Measurements from ENCODE around the gene FANCB. TPM values are rescaled to one million over a fixed set of nuclear protein-coding genes. Genes with fewer than 3 reads are reported as not detected.

Gene FANCB
- 7.8 TPM for total RNA-seq

GRCh38 chrX:14872851-14873675, at the start of gene FANCB, which contains the start of gene MOSPD2:
TSS of gene FANCB (minus strand) at chrX:14873069. CDS start at chrX:14865510, 7,559 bp downstream.
TSS of gene MOSPD2 (plus strand) at chrX:14873421. CDS start at chrX:14873529, 108 bp downstream.
- Histone ChIP-seq H3K4me3 (ENCODE audit: low read length in 3 of 3) (peak within 1 kb of the TSS; percentile 83 to 87 (median 87)), H3K4me1 (ENCODE audit: control insufficient read depth in 3 of 3, insufficient read depth in 3 of 3, low read length in 3 of 3) (peaks cover 0 to 8% (median 5%) of the 10 kb centered on the region in 3 donors), H3K27ac (ENCODE audit: low read depth, low read length) (peak within 1 kb of the TSS; percentile 74), H3K36me3 (ENCODE audit: control insufficient read depth in 3 of 3, insufficient read depth in 3 of 3, low read length in 3 of 3) (no peaks in the 10 kb centered on the region), H3K9ac (ENCODE audit: low read depth in 1 of 3, low read length in 3 of 3) (peak within 1 kb of the TSS; percentile 74 to 85 (median 82)), H3K9me3 (ENCODE audit: control insufficient read depth in 3 of 3, low read length in 3 of 3) (peaks cover 0 to 2% (median 0%) of the 10 kb centered on the region in 3 donors), H3K27me3 (ENCODE audit: control insufficient read depth in 3 of 3, insufficient read depth in 3 of 3, low read length in 3 of 3) (no peaks in the 10 kb centered on the region)

GRCh38 chrX:14922437-14922836, 49.6 kb upstream of the FANCB start:
- no peaks in the 10 kb centered on the region for H3K9me3 ChIP-seq (ENCODE audit: control insufficient read depth in 3 of 3, low read length in 3 of 3)
- no peak overlapping the region for H3K9ac ChIP-seq (ENCODE audit: low read depth in 1 of 3, low read length in 3 of 3)
- no peak overlapping the region for H3K27ac ChIP-seq (ENCODE audit: low read depth, low read length)
- no peak overlapping the region for H3K4me3 ChIP-seq (ENCODE audit: low read length in 3 of 3)
- H3K4me1 ChIP-seq (ENCODE audit: control insufficient read depth in 3 of 3, insufficient read depth in 3 of 3, low read length in 3 of 3) = no peaks in the 10 kb centered on the region
- H3K27me3 ChIP-seq (ENCODE audit: control insufficient read depth in 3 of 3, insufficient read depth in 3 of 3, low read length in 3 of 3) = no peaks in the 10 kb centered on the region
- H3K36me3 ChIP-seq (ENCODE audit: control insufficient read depth in 3 of 3, insufficient read depth in 3 of 3, low read length in 3 of 3) = no peaks in the 10 kb centered on the region

GRCh38 chrX:14920196-14920595, 47.3 kb upstream of the FANCB start:
- Histone ChIP-seq H3K4me1 (ENCODE audit: control insufficient read depth in 3 of 3, insufficient read depth in 3 of 3, low read length in 3 of 3) (no peaks in the 10 kb centered on the region), H3K4me3 (ENCODE audit: low read length in 3 of 3) (no peak overlapping the region), H3K9ac (ENCODE audit: low read depth in 1 of 3, low read length in 3 of 3) (no peak overlapping the region), H3K27me3 (ENCODE audit: control insufficient read depth in 3 of 3, insufficient read depth in 3 of 3, low read length in 3 of 3) (no peaks in the 10 kb centered on the region), H3K27ac (ENCODE audit: low read depth, low read length) (no peak overlapping the region), H3K9me3 (ENCODE audit: control insufficient read depth in 3 of 3, low read length in 3 of 3) (no peaks in the 10 kb centered on the region), H3K36me3 (ENCODE audit: control insufficient read depth in 3 of 3, insufficient read depth in 3 of 3, low read length in 3 of 3) (peaks cover 2 to 6% (median 5%) of the 10 kb centered on the region in 3 donors)

- no peak overlapping the region for H3K27ac ChIP-seq (ENCODE audit: low read depth, low read length)
- H3K9me3 ChIP-seq (ENCODE audit: control insufficient read depth in 3 of 3, low read length in 3 of 3) = no peaks in the 10 kb centered on the region
- no peak overlapping the region for H3K4me3 ChIP-seq (ENCODE audit: low read length in 3 of 3)
- no peak overlapping the region for H3K9ac ChIP-seq (ENCODE audit: low read depth in 1 of 3, low read length in 3 of 3)
- H3K4me1 ChIP-seq (ENCODE audit: control insufficient read depth in 3 of 3, insufficient read depth in 3 of 3, low read length in 3 of 3) = no peaks in the 10 kb centered on the region
- H3K27me3 ChIP-seq (ENCODE audit: control insufficient read depth in 3 of 3, insufficient read depth in 3 of 3, low read length in 3 of 3) = no peaks in the 10 kb centered on the region
- peaks cover 2 to 6% (median 5%) of the 10 kb centered on the region in 3 donors for H3K36me3 ChIP-seq (ENCODE audit: control insufficient read depth in 3 of 3, insufficient read depth in 3 of 3, low read length in 3 of 3)
These were observed 46.5 kb upstream of the FANCB start for GRCh38 chrX:14919407-14919806.

- H3K27me3 ChIP-seq (ENCODE audit: control insufficient read depth in 3 of 3, insufficient read depth in 3 of 3, low read length in 3 of 3) = no peaks in the 10 kb centered on the region
- no peak overlapping the region for H3K27ac ChIP-seq (ENCODE audit: low read depth, low read length)
- no peaks in the 10 kb centered on the region for H3K9me3 ChIP-seq (ENCODE audit: control insufficient read depth in 3 of 3, low read length in 3 of 3)
- no peak overlapping the region for H3K9ac ChIP-seq (ENCODE audit: low read depth in 1 of 3, low read length in 3 of 3)
- peaks cover 2 to 13% (median 12%) of the 10 kb centered on the region in 3 donors for H3K36me3 ChIP-seq (ENCODE audit: control insufficient read depth in 3 of 3, insufficient read depth in 3 of 3, low read length in 3 of 3)
- no peak overlapping the region for H3K4me3 ChIP-seq (ENCODE audit: low read length in 3 of 3)
- no peaks in the 10 kb centered on the region for H3K4me1 ChIP-seq (ENCODE audit: control insufficient read depth in 3 of 3, insufficient read depth in 3 of 3, low read length in 3 of 3)
These were observed 43.3 kb upstream of the FANCB start for GRCh38 chrX:14916017-14916674.

GRCh38 chrX:14915596-14915995, 42.7 kb upstream of the FANCB start:
- H3K9me3 ChIP-seq (ENCODE audit: control insufficient read depth in 3 of 3, low read length in 3 of 3) = no peaks in the 10 kb centered on the region
- no peaks in the 10 kb centered on the region for H3K4me1 ChIP-seq (ENCODE audit: control insufficient read depth in 3 of 3, insufficient read depth in 3 of 3, low read length in 3 of 3)
- no peak overlapping the region for H3K27ac ChIP-seq (ENCODE audit: low read depth, low read length)
- H3K4me3 ChIP-seq (ENCODE audit: low read length in 3 of 3) = no peak overlapping the region
- no peaks in the 10 kb centered on the region for H3K27me3 ChIP-seq (ENCODE audit: control insufficient read depth in 3 of 3, insufficient read depth in 3 of 3, low read length in 3 of 3)
- no peak overlapping the region for H3K9ac ChIP-seq (ENCODE audit: low read depth in 1 of 3, low read length in 3 of 3)
- peaks cover 2 to 13% (median 12%) of the 10 kb centered on the region in 3 donors for H3K36me3 ChIP-seq (ENCODE audit: control insufficient read depth in 3 of 3, insufficient read depth in 3 of 3, low read length in 3 of 3)

GRCh38 chrX:14913241-14913640, 40.4 kb upstream of the FANCB start:
- H3K36me3 ChIP-seq (ENCODE audit: control insufficient read depth in 3 of 3, insufficient read depth in 3 of 3, low read length in 3 of 3) = peaks cover 2 to 15% (median 12%) of the 10 kb centered on the region in 3 donors
- H3K9me3 ChIP-seq (ENCODE audit: control insufficient read depth in 3 of 3, low read length in 3 of 3) = no peaks in the 10 kb centered on the region
- H3K27ac ChIP-seq (ENCODE audit: low read depth, low read length) = no peak overlapping the region
- no peaks in the 10 kb centered on the region for H3K27me3 ChIP-seq (ENCODE audit: control insufficient read depth in 3 of 3, insufficient read depth in 3 of 3, low read length in 3 of 3)
- no peaks in the 10 kb centered on the region for H3K4me1 ChIP-seq (ENCODE audit: control insufficient read depth in 3 of 3, insufficient read depth in 3 of 3, low read length in 3 of 3)
- no peak overlapping the region for H3K9ac ChIP-seq (ENCODE audit: low read depth in 1 of 3, low read length in 3 of 3)
- H3K4me3 ChIP-seq (ENCODE audit: low read length in 3 of 3) = no peak overlapping the region

- Histone ChIP-seq H3K4me1 (ENCODE audit: control insufficient read depth in 3 of 3, insufficient read depth in 3 of 3, low read length in 3 of 3) (no peaks in the 10 kb centered on the region), H3K36me3 (ENCODE audit: control insufficient read depth in 3 of 3, insufficient read depth in 3 of 3, low read length in 3 of 3) (peaks cover 0 to 8% (median 0%) of the 10 kb centered on the region in 3 donors), H3K27ac (ENCODE audit: low read depth, low read length) (no peak overlapping the region), H3K9me3 (ENCODE audit: control insufficient read depth in 3 of 3, low read length in 3 of 3) (no peaks in the 10 kb centered on the region), H3K9ac (ENCODE audit: low read depth in 1 of 3, low read length in 3 of 3) (no peak overlapping the region), H3K27me3 (ENCODE audit: control insufficient read depth in 3 of 3, insufficient read depth in 3 of 3, low read length in 3 of 3) (no peaks in the 10 kb centered on the region), H3K4me3 (ENCODE audit: low read length in 3 of 3) (no peak overlapping the region)
These were observed 31.0 kb upstream of the FANCB start for GRCh38 chrX:14903891-14904290.

- H3K4me1 ChIP-seq (ENCODE audit: control insufficient read depth in 3 of 3, insufficient read depth in 3 of 3, low read length in 3 of 3) = no peaks in the 10 kb centered on the region
- peaks cover 0 to 8% (median 0%) of the 10 kb centered on the region in 3 donors for H3K36me3 ChIP-seq (ENCODE audit: control insufficient read depth in 3 of 3, insufficient read depth in 3 of 3, low read length in 3 of 3)
- H3K9me3 ChIP-seq (ENCODE audit: control insufficient read depth in 3 of 3, low read length in 3 of 3) = no peaks in the 10 kb centered on the region
- no peak overlapping the region for H3K9ac ChIP-seq (ENCODE audit: low read depth in 1 of 3, low read length in 3 of 3)
- H3K27ac ChIP-seq (ENCODE audit: low read depth, low read length) = no peak overlapping the region
- H3K27me3 ChIP-seq (ENCODE audit: control insufficient read depth in 3 of 3, insufficient read depth in 3 of 3, low read length in 3 of 3) = no peaks in the 10 kb centered on the region
- no peak overlapping the region for H3K4me3 ChIP-seq (ENCODE audit: low read length in 3 of 3)
These were observed 29.7 kb upstream of the FANCB start for GRCh38 chrX:14902537-14902936.

- Histone ChIP-seq H3K9ac (ENCODE audit: low read depth in 1 of 3, low read length in 3 of 3) (no peak overlapping the region), H3K27ac (ENCODE audit: low read depth, low read length) (no peak overlapping the region), H3K27me3 (ENCODE audit: control insufficient read depth in 3 of 3, insufficient read depth in 3 of 3, low read length in 3 of 3) (no peaks in the 10 kb centered on the region), H3K36me3 (ENCODE audit: control insufficient read depth in 3 of 3, insufficient read depth in 3 of 3, low read length in 3 of 3) (peaks cover 0 to 3% (median 2%) of the 10 kb centered on the region in 3 donors), H3K9me3 (ENCODE audit: control insufficient read depth in 3 of 3, low read length in 3 of 3) (no peaks in the 10 kb centered on the region), H3K4me3 (ENCODE audit: low read length in 3 of 3) (no peak overlapping the region), H3K4me1 (ENCODE audit: control insufficient read depth in 3 of 3, insufficient read depth in 3 of 3, low read length in 3 of 3) (no peaks in the 10 kb centered on the region)
These were observed 26.7 kb upstream of the FANCB start for GRCh38 chrX:14899607-14900006.
